ENCODE results near the gene RNF224.

The RNF224 gene

GRCh38 chr9:137235424-137236237, 8.3 kb downstream of the RNF224 start:
- H3K36me3 ChIP-seq (ENCODE audit: low read length): no peaks in the 10 kb centered on the region
- H3K27ac ChIP-seq (ENCODE audit: low read depth, low read length): no peak overlapping the region
- H3K4me3 ChIP-seq (ENCODE audit: insufficient read depth, low read length, poor library complexity, severe bottlenecking): no peak overlapping the region
- no peak overlapping the region for H3K9ac ChIP-seq (ENCODE audit: low read length)
- TF ChIP-seq, protein P1, sequence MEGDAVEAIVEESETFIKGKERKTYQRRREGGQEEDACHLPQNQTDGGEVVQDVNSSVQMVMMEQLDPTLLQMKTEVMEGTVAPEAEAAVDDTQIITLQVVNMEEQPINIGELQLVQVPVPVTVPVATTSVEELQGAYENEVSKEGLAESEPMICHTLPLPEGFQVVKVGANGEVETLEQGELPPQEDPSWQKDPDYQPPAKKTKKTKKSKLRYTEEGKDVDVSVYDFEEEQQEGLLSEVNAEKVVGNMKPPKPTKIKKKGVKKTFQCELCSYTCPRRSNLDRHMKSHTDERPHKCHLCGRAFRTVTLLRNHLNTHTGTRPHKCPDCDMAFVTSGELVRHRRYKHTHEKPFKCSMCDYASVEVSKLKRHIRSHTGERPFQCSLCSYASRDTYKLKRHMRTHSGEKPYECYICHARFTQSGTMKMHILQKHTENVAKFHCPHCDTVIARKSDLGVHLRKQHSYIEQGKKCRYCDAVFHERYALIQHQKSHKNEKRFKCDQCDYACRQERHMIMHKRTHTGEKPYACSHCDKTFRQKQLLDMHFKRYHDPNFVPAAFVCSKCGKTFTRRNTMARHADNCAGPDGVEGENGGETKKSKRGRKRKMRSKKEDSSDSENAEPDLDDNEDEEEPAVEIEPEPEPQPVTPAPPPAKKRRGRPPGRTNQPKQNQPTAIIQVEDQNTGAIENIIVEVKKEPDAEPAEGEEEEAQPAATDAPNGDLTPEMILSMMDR (IDR thresholded peaks at IDR 0.05; ENCODE audit: insufficient read depth, low read length, poor library complexity, severe bottlenecking): no peak
- H3K79me2 ChIP-seq (ENCODE audit: insufficient read depth, low read length): no peaks in the 10 kb centered on the region; the same call in 1 of the 2 replicates
- no peaks in the 10 kb centered on the region for H3K27me3 ChIP-seq (ENCODE audit: low read length)
- H3K4me2 ChIP-seq (ENCODE audit: low read depth, low read length, poor library complexity, severe bottlenecking): no peak overlapping the region
- H3K9me3 ChIP-seq (ENCODE audit: insufficient read depth, low read length): no peaks in the 10 kb centered on the region
- no peak overlapping the region for H2AFZ ChIP-seq (ENCODE audit: low read depth, low read length, severe bottlenecking)
- H3K9me2 ChIP-seq (replicated peaks; ENCODE audit: insufficient read depth, low read length): no peaks in the 10 kb centered on the region
- no peaks in the 10 kb centered on the region for H4K20me1 ChIP-seq (ENCODE audit: low read depth, low read length)
- no peaks in the 10 kb centered on the region for H3F3A ChIP-seq (ENCODE audit: insufficient read depth)

GRCh38 chr9:137236238-137236935, 9.1 kb downstream of the RNF224 start:
- no peaks in the 10 kb centered on the region for H3K9me2 ChIP-seq (replicated peaks; ENCODE audit: insufficient read depth, low read length)
- H3K9me3 ChIP-seq (ENCODE audit: insufficient read depth, low read length): no peaks in the 10 kb centered on the region
- no peak for TF ChIP-seq EZH2phosphoT487 (conservative IDR thresholded peaks at IDR 0.05; ENCODE audit: low read length)
- TF ChIP-seq, protein P1 (IDR thresholded peaks at IDR 0.05; ENCODE audit: insufficient read depth, low read length, poor library complexity, severe bottlenecking): peak; percentile 99
- H4K20me1 ChIP-seq (ENCODE audit: low read depth, low read length): no peaks in the 10 kb centered on the region
- no peak overlapping the region for H3K27ac ChIP-seq (ENCODE audit: low read depth, low read length)
- H3K4me3 ChIP-seq (ENCODE audit: insufficient read depth, low read length, poor library complexity, severe bottlenecking): no peak overlapping the region
- H3K9ac ChIP-seq (ENCODE audit: low read length): peak overlapping the region; percentile 28; the same call in 1 of the 2 replicates
- no peaks in the 10 kb centered on the region for H3K27me3 ChIP-seq (ENCODE audit: low read length)
- peak overlapping the region; percentile 32 for H3K4me2 ChIP-seq (ENCODE audit: low read depth, low read length, poor library complexity, severe bottlenecking)
- no peaks in the 10 kb centered on the region for H3K36me3 ChIP-seq (ENCODE audit: low read length)
- no peaks in the 10 kb centered on the region for H3F3A ChIP-seq (ENCODE audit: insufficient read depth)
- H3K79me2 ChIP-seq (ENCODE audit: insufficient read depth, low read length): no peaks in the 10 kb centered on the region; the same call in 1 of the 2 replicates
- no peak overlapping the region for H2AFZ ChIP-seq (ENCODE audit: low read depth, low read length, severe bottlenecking)

DNA sequence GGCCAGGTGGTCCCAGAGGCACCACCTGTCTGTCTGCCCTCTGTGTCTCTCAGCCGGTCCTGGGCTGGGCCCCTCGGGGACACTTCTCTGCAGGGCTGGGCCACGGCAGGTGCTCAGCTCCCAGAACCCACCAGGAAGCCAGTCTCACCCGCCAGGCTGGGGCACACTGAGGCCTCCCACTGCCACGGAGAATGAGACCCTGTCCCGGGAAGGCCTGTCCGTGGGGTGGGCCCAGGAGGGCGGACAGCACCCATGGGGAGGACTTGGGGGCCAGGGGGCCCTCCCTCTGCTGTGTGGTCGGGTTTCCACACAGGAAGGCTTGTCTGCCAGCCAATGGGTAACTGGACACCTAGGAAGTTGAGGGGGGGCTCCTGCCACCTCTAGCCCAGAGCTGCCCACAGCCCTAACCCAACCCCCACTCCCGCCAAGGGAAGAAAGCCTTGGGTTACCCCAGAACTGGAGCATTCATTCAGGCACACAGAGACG, 9.7 kb downstream of the RNF224 start:
- Histone ChIP-seq H3K79me2 (ENCODE audit: insufficient read depth, low read length) (peaks cover 5% of the 10 kb centered on the region), H4K20me1 (ENCODE audit: low read depth, low read length) (peaks cover 4% of the 10 kb centered on the region; the same call in 1 of the 2 replicates), H3K9me3 (ENCODE audit: insufficient read depth, low read length) (no peaks in the 10 kb centered on the region), H3K27ac (ENCODE audit: low read depth, low read length) (no peak overlapping the region), H3K27me3 (ENCODE audit: low read length) (no peaks in the 10 kb centered on the region), H3K4me3 (ENCODE audit: insufficient read depth, low read length, poor library complexity, severe bottlenecking) (no peak overlapping the region), H3K4me2 (ENCODE audit: low read depth, low read length, poor library complexity, severe bottlenecking) (peak overlapping the region; percentile 32), H3K9ac (ENCODE audit: low read length) (peak overlapping the region; percentile 28; the same call in 1 of the 2 replicates), H3F3A (ENCODE audit: insufficient read depth) (no peaks in the 10 kb centered on the region), H3K9me2 (replicated peaks; ENCODE audit: insufficient read depth, low read length) (no peaks in the 10 kb centered on the region), H2AFZ (ENCODE audit: low read depth, low read length, severe bottlenecking) (no peak overlapping the region), H3K36me3 (ENCODE audit: low read length) (peaks cover under 1% of the 10 kb centered on the region; the same call in 1 of the 2 replicates)
- TF ChIP-seq, protein P1 (IDR thresholded peaks at IDR 0.05; ENCODE audit: insufficient read depth, low read length, poor library complexity, severe bottlenecking): no peak
- TF ChIP-seq EZH2phosphoT487 (conservative IDR thresholded peaks at IDR 0.05; ENCODE audit: low read length): no peak

Data from SU-DHL-6 (cell line).